A673 (cell line): ENCODE measurements around the gene GDF7. TPM values are rescaled to one million over a fixed set of nuclear protein-coding genes. Genes with fewer than 3 reads are reported as not detected.

Experiments used
- BruUV-seq: library from RNA; stranded (reverse); fragments of 400-500 nt; replicated peaks from 2 replicates; lab custom pipeline; 2021; lab: Mats Ljungman, UMichigan
- CTCF ChIA-PET: fragments of 300-600 bp; sonication (Branson Sonifier 250); formaldehyde crosslinking; loops from one replicate; lab custom pipeline; 2022; ENCODE audit warnings: antibody characterized with exemption; lab: Charles Lee
- POLR2A ChIA-PET: fragments of 300-600 bp; sonication (Branson Sonifier 250); formaldehyde crosslinking; loops from one replicate; lab custom pipeline; 2022; ENCODE audit warnings: antibody characterized with exemption; ENCODE audit not compliant: low non-redundant PET; lab: Charles Lee
- DNase-seq: peaks from one replicate; pipeline ENCODE4 v3.0.0-alpha.2; 2015; ENCODE audit warnings: low spot score
- H3K27ac ChIP-seq: fragments of 200-600 bp; sonication (generic); 2 replicates; pipeline ENCODE4 v1.5.1; 2016; ENCODE audit warnings: mixed run types, low read depth, mild to moderate bottlenecking, mixed read lengths, antibody characterized with exemption, low read length; ENCODE audit not compliant: poor library complexity, severe bottlenecking
- H3K27me3 ChIP-seq: fragments of 200-600 bp; sonication (generic); replicated peaks from 2 replicates; pipeline ENCODE4 v1.6.1; 2017; ENCODE audit warnings: mixed run types, low read depth, mild to moderate bottlenecking, mixed read lengths, antibody characterized with exemption, low read length; ENCODE audit not compliant: insufficient read depth, poor library complexity
- H3K36me3 ChIP-seq: fragments of 200-600 bp; sonication (generic); 2 replicates; pipeline ENCODE4 v1.6.1; 2016; ENCODE audit warnings: mixed run types, mild to moderate bottlenecking, mixed read lengths, antibody characterized with exemption, low read length; ENCODE audit not compliant: insufficient read depth, poor library complexity, severe bottlenecking
- H3K4me1 ChIP-seq: fragments of 200-600 bp; sonication (generic); 2 replicates; pipeline ENCODE4 v1.6.1; 2017; ENCODE audit warnings: mixed run types, mild to moderate bottlenecking, mixed read lengths, antibody characterized with exemption, low read length; ENCODE audit not compliant: insufficient read depth, poor library complexity, severe bottlenecking
- H3K4me3 ChIP-seq: fragments of 200-600 bp; sonication (generic); 2 replicates; pipeline ENCODE4 v1.5.1; 2016; ENCODE audit warnings: low read depth, mixed run types, mild to moderate bottlenecking, mixed read lengths, low read length; ENCODE audit not compliant: poor library complexity, severe bottlenecking
- H3K9me3 ChIP-seq: fragments of 200-600 bp; sonication (generic); 2 replicates; pipeline ENCODE4 v1.6.1; 2016; ENCODE audit warnings: mixed run types, low read depth, mild to moderate bottlenecking, mixed read lengths, antibody characterized with exemption, low read length; ENCODE audit not compliant: poor library complexity, severe bottlenecking
- CTCF ChIP-seq: fragments of 300-800, 200-600 bp; sonication (generic); conservative IDR thresholded peaks from 2 replicates; pipeline ENCODE4 v1.5.1; 2017; ENCODE audit warnings: low read depth, mild to moderate bottlenecking, antibody characterized with exemption, low read length, moderate library complexity, mixed read lengths
- EZH2 ChIP-seq: fragments of 200-600 bp; sonication (generic); IDR thresholded peaks from 2 replicates; pipeline ENCODE4 v1.6.1; 2017; ENCODE audit warnings: borderline replicate concordance, low read depth, mild to moderate bottlenecking, mixed read lengths, antibody characterized with exemption, low read length; ENCODE audit not compliant: poor library complexity, severe bottlenecking
- intact Hi-C: fragments of 100-400 bp; cut with micrococcal nuclease; formaldehyde crosslinking; loops from one replicate; pipeline ENCODE4 v1.10.0; 2022; ENCODE audit not compliant: unreplicated experiment
- total RNA-seq: library from RNA; stranded (reverse); gene quantifications from 2 replicates; pipeline ENCODE4 v1.2.3, GENCODE V29; 2021

The GDF7 gene
- total RNA-seq, 1 experiment from 2014 or later, result not detected

DNA sequence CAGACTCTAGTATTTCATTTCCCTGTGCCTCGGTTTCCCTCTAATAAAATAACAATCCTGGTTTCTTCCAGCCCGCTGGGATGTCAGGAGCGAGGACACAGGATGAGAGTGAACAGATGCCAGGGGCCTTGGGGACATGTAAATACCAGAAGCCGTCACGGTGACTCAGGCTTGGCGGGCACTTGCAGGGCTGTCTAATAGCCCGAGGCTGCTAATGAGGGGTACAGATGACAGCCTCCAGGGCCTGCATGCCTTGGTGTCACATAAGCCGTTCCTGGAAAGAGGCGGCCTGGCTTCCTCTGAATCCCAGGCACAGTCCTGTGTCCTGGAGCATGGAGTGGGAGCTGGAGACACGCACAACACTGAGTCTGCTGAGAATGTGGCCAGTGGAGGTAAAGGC is 44.2 kb upstream of the GDF7 start:
- no peak for TF ChIP-seq CTCF
- TF ChIP-seq EZH2, result no peak
- ChIA-PET CTCF (no interaction called here), POLR2A (no interaction called here)
- Histone ChIP-seq H3K9me3 (no peaks in the 10 kb centered on the region), H3K4me1 (no peaks in the 10 kb centered on the region), H3K36me3 (no peaks in the 10 kb centered on the region), H3K27me3 (no peaks in the 10 kb centered on the region), H3K27ac (no peak overlapping the region), H3K4me3 (no peak overlapping the region)
- BruUV-seq, result no TSS peak
- peak; percentile 33 for DNase-seq
- intact Hi-C loops, result no loop called here

DNA sequence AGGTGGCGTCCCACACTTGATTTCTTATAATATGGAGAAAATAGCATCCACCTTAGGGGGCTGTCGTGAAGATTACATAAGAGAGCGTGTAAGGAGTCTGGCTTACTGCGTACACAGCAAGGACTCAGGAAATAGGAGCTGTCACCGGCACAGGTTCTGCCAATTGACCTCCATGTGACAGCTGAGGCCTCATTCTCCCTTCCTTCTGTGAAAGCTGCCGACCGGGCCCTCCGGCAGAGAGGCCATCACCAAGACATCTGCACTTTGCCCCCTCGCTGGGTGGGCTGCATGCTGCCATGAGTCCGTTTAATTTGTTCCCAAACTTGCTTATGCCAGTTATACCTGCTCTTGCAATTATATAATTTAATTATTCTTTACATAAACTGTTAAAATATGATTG is 43.7 kb upstream of the GDF7 start:
- H3K36me3 ChIP-seq, result no peaks in the 10 kb centered on the region
- POLR2A ChIA-PET, result no interaction called here

GRCh38 chr2:20623741-20624155 is 43.2 kb upstream of the GDF7 start:
- ChIA-PET CTCF (no interaction called here), POLR2A (no interaction called here)
- BruUV-seq, result no TSS peak

More for the DNA sequence above, 43.7 kb upstream of the GDF7 start:
- BruUV-seq, result no TSS peak
- no peak for TF ChIP-seq EZH2
- TF ChIP-seq CTCF, result no peak
- Histone ChIP-seq H3K27ac (no peak overlapping the region), H3K9me3 (no peaks in the 10 kb centered on the region), H3K27me3 (no peaks in the 10 kb centered on the region), H3K4me1 (no peaks in the 10 kb centered on the region), H3K4me3 (no peak overlapping the region)
- no peak for DNase-seq
- CTCF ChIA-PET, result no interaction called here
- intact Hi-C loops, result no loop called here

More at GRCh38 chr2:20623741-20624155, 43.2 kb upstream of the GDF7 start:
- Histone ChIP-seq H3K4me1 (no peaks in the 10 kb centered on the region), H3K4me3 (no peak overlapping the region), H3K27me3 (no peaks in the 10 kb centered on the region), H3K9me3 (no peaks in the 10 kb centered on the region), H3K36me3 (no peaks in the 10 kb centered on the region), H3K27ac (no peak overlapping the region)
- no peak for DNase-seq
- intact Hi-C loops, result no loop called here
- TF ChIP-seq EZH2, result no peak
- no peak for TF ChIP-seq CTCF
